Heart left ventricle (tissue), 16 donors: Measurements from ENCODE around the gene PKNOX2. TPM values are rescaled to one million over a fixed set of nuclear protein-coding genes. Genes with fewer than 3 reads are reported as not detected.

Experiments used
- ATAC-seq, 4 donors: fragments of 200-7000 bp; cut with Tn5 transposase; one replicate each; pipeline ENCODE4 v1.9.1; 2020 to 2022; ENCODE audit warnings: moderate library complexity in 4 of 4, mild to moderate bottlenecking in 3 of 4, moderate number of reproducible peaks in 1 of 4
- DNase-seq, 5 donors: peaks; one replicate each; pipeline ENCODE4 v3.0.0-alpha.2; 2020
- H3K27ac ChIP-seq, 12 donors: fragments of 200-600 bp; sonication (generic) in 4 of 12; one replicate each; pipeline versions ENCODE4 v1.5.0 to v1.8.0; 2016 to 2022; ENCODE audit warnings: mild to moderate bottlenecking in 2 of 12
- H3K27me3 ChIP-seq, 9 donors: fragments of 200-600 bp; sonication (generic) in 2 of 9; one replicate each; pipeline versions ENCODE4 v1.5.1 to v1.8.0; 2016 to 2022; ENCODE audit warnings: mild to moderate bottlenecking in 3 of 9
- H3K36me3 ChIP-seq, 9 donors: fragments of 200-600 bp; sonication (generic) in 2 of 9; one replicate each; pipeline versions ENCODE4 v1.5.0 to v1.8.0; 2018 to 2022; ENCODE audit warnings: mild to moderate bottlenecking in 2 of 9
- H3K4me1 ChIP-seq, 12 donors: fragments of 200-600 bp; sonication (generic) in 4 of 12; one replicate each; pipeline versions ENCODE4 v1.5.0 to v1.8.0; 2016 to 2022; ENCODE audit warnings: mild to moderate bottlenecking in 3 of 12
- H3K4me3 ChIP-seq, 12 donors: fragments of 200-600 bp; sonication (generic) in 4 of 12; one replicate each; pipeline versions ENCODE4 v1.5.0 to v1.8.0; 2017 to 2022; ENCODE audit warnings: mild to moderate bottlenecking in 9 of 12, moderate library complexity in 4 of 12
- H3K9me3 ChIP-seq, 12 donors: fragments of 200-600 bp; sonication (generic) in 4 of 12; one replicate each; pipeline versions ENCODE4 v1.5.0 to v1.8.0; 2016 to 2022; ENCODE audit warnings: mild to moderate bottlenecking in 1 of 12
- POLR2A ChIP-seq, 2 donors: fragments of 450-650 bp; IDR thresholded peaks; one replicate each; pipeline ENCODE4 v1.6.1; 2017; ENCODE audit warnings: antibody characterized with exemption in 2 of 2, mild to moderate bottlenecking in 2 of 2, moderate library complexity in 2 of 2
- WGBS, 4 donors: extraction: QIAGEN DNeasy Blood & Tissue Kit in 2 of 4; methylation state at CpG; one replicate each; pipeline versions ENCODE4 v1.1.5 to v1.1.7; 2013 to 2018; 5-methylcytosine and 5-hydroxymethylcytosine counted together
- intact Hi-C, 10 donors: fragments of 100-400 bp; cut with DNase I; formaldehyde crosslinking; loops; one replicate each; pipeline versions ENCODE4 v1.11.1 to v1.14.2; 2022
- polyA plus RNA-seq, 2 donors: library from polyadenylated mRNA; stranded (reverse); fragments of 200-250 nt; gene quantifications; one replicate each; pipeline ENCODE4 v1.2.3, GENCODE V29; 2013
- total RNA-seq, 9 donors: library from RNA; depleted of rRNA in 2 of 9; stranded (reverse); fragments of >200 nt in 2 of 9; fragmentation: NEBNext Ultra II Directional in 3 of 9; extraction: Animal tissue kit (Norgen Biotek cat#: 25700) in 3 of 9; gene quantifications; one replicate each; pipeline versions ENCODE4 v1.1.0 to v1.2.4, GENCODE V29; 2016 to 2023
- TF ChIP-seq, protein P1 (sequence below), 12 donors: fragments of 200-600 bp; sonication (generic) in 4 of 12; IDR thresholded peaks; one replicate each; pipeline versions ENCODE4 v1.5.0 to v1.8.0; 2018 to 2022; ENCODE audit warnings: antibody characterized with exemption in 12 of 12, mild to moderate bottlenecking in 5 of 12
- donor health status: ischemic (EF 13 %, LVEDD 7.1; RV severe dilation, severe dysfunction).
- donor health status: healthy with polysubstance abuse.
- donor health status: DM: no; HTN: yes; CAD: no.
- donor health status: DM: no; HTN: no; CAD: no.
- donor health status: ischemic (EF 25% LVEDD 6.9; RV normal size, moderate dysfunction).
- donor health status: ischemic (EF 25% LVEDD 5.7; RV mildly dilated, moderate dysfunction).
- donor health status: healthy.
- donor health status: DM: yes; HTN: yes; CAD: no.
- donor health status: ischemic (EF 35%, LVEDD 5.7; RV mildly dilated, moderate dysfunction).
- donor health status: nonischemic (EF 11% LVEDD 7.7; RV severe dilation, severe dysfunction).
- donor health status: DM: yes; HTN: yes; CAD: no.
- donor health status: PGD.
- donor health status: ischemic (EF 29% LVEDD 5.4; RV normal size, mild dysfunction).
- donor health status: nonischemic (EF 23%, LVEDD 6.1; RV moderate dilation, normal function).

The PKNOX2 gene
- total and polyA plus RNA-seq, 11 donors: 3.1 to 9.4 (median 4.5) TPM

DNA sequence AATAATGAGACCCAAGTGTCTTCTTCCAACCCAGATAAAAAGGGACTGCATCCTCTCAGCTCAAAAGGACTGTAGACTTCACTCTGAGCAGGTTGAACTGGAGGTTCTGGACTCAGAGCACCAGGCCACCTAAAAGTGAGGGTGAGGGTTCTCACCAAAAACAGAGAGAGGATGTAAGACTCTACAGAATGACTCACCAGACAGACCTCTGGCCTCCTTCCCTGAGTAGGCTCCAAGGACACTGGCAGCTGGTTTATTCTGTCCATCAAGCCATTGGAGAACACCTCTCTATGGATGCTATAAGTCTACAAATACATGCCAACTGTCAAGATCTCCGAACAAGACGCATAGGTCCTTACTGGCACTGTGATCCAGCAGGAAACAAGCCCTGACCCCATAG, 304.3 kb downstream of the PKNOX2 start:
- DNase-seq (no peak), ATAC-seq (no peak)
- H3K4me3 ChIP-seq: no peak overlapping the region
- no peaks in the 10 kb centered on the region for H3K9me3 ChIP-seq
- intact Hi-C loops: no loop called here
- H3K27me3 ChIP-seq: no peaks in the 10 kb centered on the region
- no peaks in the 10 kb centered on the region for H3K36me3 ChIP-seq
- H3K4me1 ChIP-seq: no peaks in the 10 kb centered on the region
- WGBS, 4 donors: 91 to 100% (median 95%) methylated on average over 2 of the region's 2 CpGs
- no peak overlapping the region for H3K27ac ChIP-seq
- TF ChIP-seq, protein P1, sequence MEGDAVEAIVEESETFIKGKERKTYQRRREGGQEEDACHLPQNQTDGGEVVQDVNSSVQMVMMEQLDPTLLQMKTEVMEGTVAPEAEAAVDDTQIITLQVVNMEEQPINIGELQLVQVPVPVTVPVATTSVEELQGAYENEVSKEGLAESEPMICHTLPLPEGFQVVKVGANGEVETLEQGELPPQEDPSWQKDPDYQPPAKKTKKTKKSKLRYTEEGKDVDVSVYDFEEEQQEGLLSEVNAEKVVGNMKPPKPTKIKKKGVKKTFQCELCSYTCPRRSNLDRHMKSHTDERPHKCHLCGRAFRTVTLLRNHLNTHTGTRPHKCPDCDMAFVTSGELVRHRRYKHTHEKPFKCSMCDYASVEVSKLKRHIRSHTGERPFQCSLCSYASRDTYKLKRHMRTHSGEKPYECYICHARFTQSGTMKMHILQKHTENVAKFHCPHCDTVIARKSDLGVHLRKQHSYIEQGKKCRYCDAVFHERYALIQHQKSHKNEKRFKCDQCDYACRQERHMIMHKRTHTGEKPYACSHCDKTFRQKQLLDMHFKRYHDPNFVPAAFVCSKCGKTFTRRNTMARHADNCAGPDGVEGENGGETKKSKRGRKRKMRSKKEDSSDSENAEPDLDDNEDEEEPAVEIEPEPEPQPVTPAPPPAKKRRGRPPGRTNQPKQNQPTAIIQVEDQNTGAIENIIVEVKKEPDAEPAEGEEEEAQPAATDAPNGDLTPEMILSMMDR (IDR thresholded peaks at IDR 0.05): no peak
- TF ChIP-seq POLR2A (IDR thresholded peaks at IDR 0.05): no peak

DNA sequence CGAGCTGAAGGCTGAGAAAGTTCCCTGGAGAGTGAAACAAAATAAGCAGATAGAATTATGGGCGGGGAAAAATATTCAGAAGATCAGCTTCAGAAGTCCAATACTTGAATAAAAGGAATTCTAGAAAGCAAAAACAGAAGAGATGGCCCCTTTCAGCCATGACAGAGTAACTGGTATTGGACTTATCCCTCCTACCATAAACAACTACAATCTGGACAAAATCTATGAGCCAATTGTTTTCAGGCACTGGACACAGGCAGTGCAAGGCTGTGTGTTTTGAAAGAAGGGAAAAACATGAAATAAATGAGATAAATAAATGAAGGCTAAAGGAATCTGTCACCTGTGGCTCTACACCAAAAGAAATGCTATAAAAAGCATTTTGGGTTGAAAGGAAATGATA, 305.8 kb downstream of the PKNOX2 start:
- 80 to 88% (median 83%) methylated on average over 2 of the region's 2 CpGs for WGBS, 4 donors
- H3K27ac ChIP-seq: no peak overlapping the region
- no peaks in the 10 kb centered on the region for H3K9me3 ChIP-seq
- no peak for ATAC-seq
- no peaks in the 10 kb centered on the region for H3K4me1 ChIP-seq
- H3K27me3 ChIP-seq: no peaks in the 10 kb centered on the region
- intact Hi-C loops: no loop called here
- DNase-seq: no peak
- no peak overlapping the region for H3K4me3 ChIP-seq
- no peak for TF ChIP-seq POLR2A (IDR thresholded peaks at IDR 0.05)
- TF ChIP-seq, protein P1 (IDR thresholded peaks at IDR 0.05): no peak
- H3K36me3 ChIP-seq: no peaks in the 10 kb centered on the region

DNA sequence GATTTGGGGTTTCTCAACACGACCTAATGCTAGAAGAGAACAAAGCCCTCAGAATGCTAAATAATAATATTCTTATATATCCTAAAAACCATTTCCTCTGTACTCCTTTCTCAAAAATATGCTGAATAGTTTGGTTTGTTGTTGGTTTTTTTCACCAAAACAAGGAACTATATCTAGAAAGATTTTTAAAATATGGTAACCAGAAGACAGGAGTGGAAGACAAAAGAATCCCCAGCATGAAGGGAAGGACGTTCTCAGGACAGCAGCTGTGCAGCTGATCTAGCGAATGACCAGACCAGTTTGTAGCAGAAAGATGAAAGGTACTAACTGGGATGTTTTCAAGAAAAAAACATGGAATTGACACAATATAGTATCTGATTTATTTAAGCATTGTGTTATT, 312.2 kb downstream of the PKNOX2 start:
- no peak for DNase-seq
- WGBS, 4 donors: 76 to 82% (median 79%) methylated on average over 3 of the region's 3 CpGs
- no peak overlapping the region for H3K4me3 ChIP-seq
- H3K36me3 ChIP-seq: peaks cover 0 to 16% (median 0%) of the 10 kb centered on the region in 9 donors
- ATAC-seq: no peak
- no peaks in the 10 kb centered on the region for H3K9me3 ChIP-seq
- intact Hi-C loops: no loop called here
- H3K27ac ChIP-seq: no peak overlapping the region
- TF ChIP-seq POLR2A (IDR thresholded peaks at IDR 0.05): no peak
- TF ChIP-seq, protein P1 (IDR thresholded peaks at IDR 0.05): no peak
- H3K27me3 ChIP-seq: no peaks in the 10 kb centered on the region
- H3K4me1 ChIP-seq: no peaks in the 10 kb centered on the region

GRCh38 chr11:125479137-125479536, 314.6 kb downstream of the PKNOX2 start:
- no peaks in the 10 kb centered on the region for H3K9me3 ChIP-seq
- H3K36me3 ChIP-seq: peaks cover 0 to 16% (median 0%) of the 10 kb centered on the region in 9 donors
- peaks cover 0 to 10% (median 0%) of the 10 kb centered on the region in 12 donors for H3K4me1 ChIP-seq
- 77 to 86% (median 84%) methylated on average over 3 of the region's 3 CpGs for WGBS, 4 donors
- no peak overlapping the region for H3K4me3 ChIP-seq
- no peak for DNase-seq
- no peaks in the 10 kb centered on the region for H3K27me3 ChIP-seq
- no peak for ATAC-seq
- no peak overlapping the region for H3K27ac ChIP-seq
- intact Hi-C loops: no loop called here
- TF ChIP-seq, protein P1 (IDR thresholded peaks at IDR 0.05): no peak
- no peak for TF ChIP-seq POLR2A (IDR thresholded peaks at IDR 0.05)
